HepG2 (cell line): ENCODE data around the gene CELF2. TPM values are rescaled to one million over a fixed set of nuclear protein-coding genes. Genes with fewer than 3 reads are reported as not detected.

Experiments
- ATAC-seq: fragments of 200-7000 bp; cut with Tn5 transposase; 3 replicates; pipeline ENCODE4 v1.9.1; 2020; ENCODE audit warnings: mild to moderate bottlenecking, moderate library complexity
- BruUV-seq: library from RNA; stranded (reverse); fragments of 400-500 nt; replicated peaks from 2 replicates; lab custom pipeline; 2021; lab: Mats Ljungman, UMichigan
- CTCF ChIA-PET: fragments of 300-600 bp; formaldehyde crosslinking; extraction: SDS; loops from one replicate; lab custom pipeline; 2021; ENCODE audit warnings: low total read pairs, inconsistent platforms, low intra/inter-chr PET ratio; lab: Yijun Ruan, JAX
- POLR2A ChIA-PET: fragments of 350-600 bp; sonication (Branson Sonifier 250); formaldehyde crosslinking; loops from one replicate; lab custom pipeline; 2020; ENCODE audit warnings: antibody characterized with exemption, inconsistent platforms; lab: Yijun Ruan, JAX
- DNase-seq: peaks from one replicate; pipeline ENCODE4 v3.0.0-alpha.2; 2015; ENCODE audit warnings: low spot score
- FAIRE-seq: peaks from 3 replicates; lab custom pipeline; 2011; peaks lifted over from hg19 to GRCh38; lab: Jason Lieb, UNC
- H2AFZ ChIP-seq: one replicate; pipeline ENCODE4 v1.6.1; 2011; ENCODE audit warnings: low read length, inconsistent platforms
- H3K27ac ChIP-seq: fragments of 300-600 bp; 3 replicates; pipeline ENCODE4 v1.8.0; 2011; ENCODE audit warnings: mixed run types, mild to moderate bottlenecking, mixed read lengths, low read length, inconsistent platforms; ENCODE audit not compliant: insufficient read depth; ENCODE audit errors: extremely low read length
- H3K27me3 ChIP-seq, 2 experiments: fragments of 200-600 bp in 1 of 2; 2 replicates in 1 of 2; 3 replicates in 1 of 2; pipeline versions ENCODE4 v1.6.0 to v1.8.0; 2011; ENCODE audit warnings: low read length in 2 of 2, mild to moderate bottlenecking in 2 of 2, moderate library complexity in 2 of 2, inconsistent platforms in 1 of 2; ENCODE audit not compliant: insufficient read depth in 2 of 2, control insufficient read depth in 1 of 2
- H3K36me3 ChIP-seq, 2 experiments: fragments of 200-600 bp in 1 of 2; replicated peaks in 1 of 2; 2 replicates in 1 of 2; 3 replicates in 1 of 2; pipeline versions ENCODE4 v1.5.1 to v1.8.0; 2011; ENCODE audit warnings: low read length in 2 of 2, inconsistent platforms in 1 of 2; ENCODE audit not compliant: insufficient read depth in 2 of 2, control insufficient read depth in 1 of 2
- H3K4me1 ChIP-seq: 2 replicates; pipeline ENCODE4 v1.5.1; 2012; ENCODE audit warnings: low read length, inconsistent platforms; ENCODE audit not compliant: insufficient read depth
- H3K4me2 ChIP-seq: 2 replicates; pipeline ENCODE4 v1.6.0; 2011; ENCODE audit warnings: low read depth, low read length, inconsistent platforms
- H3K4me3 ChIP-seq, 3 experiments: fragments of 200-600 bp in 1 of 3; sonication (generic), shearing (Covaris generic) in 1 of 3; replicated peaks in 1 of 3; 2 replicates each; pipeline ENCODE4 v1.5.1; 2011 to 2016; ENCODE audit warnings: low read length in 3 of 3, inconsistent platforms in 2 of 3, low read depth in 2 of 3, mild to moderate bottlenecking in 2 of 3, control low read depth in 1 of 3, mixed read lengths in 1 of 3; ENCODE audit not compliant: insufficient read depth in 1 of 3
- H3K79me2 ChIP-seq: one replicate; pipeline ENCODE4 v1.6.1; 2011; ENCODE audit warnings: low read length, inconsistent platforms; ENCODE audit not compliant: insufficient read depth
- H3K9ac ChIP-seq: 2 replicates; pipeline ENCODE4 v1.6.0; 2011; ENCODE audit warnings: mild to moderate bottlenecking, low read depth, low read length, inconsistent platforms; ENCODE audit not compliant: insufficient read depth
- H3K9me3 ChIP-seq: 2 replicates; pipeline ENCODE4 v1.5.1; 2012; ENCODE audit warnings: mild to moderate bottlenecking, low read length
- H4K20me1 ChIP-seq: 2 replicates; pipeline ENCODE4 v1.6.0; 2011; ENCODE audit warnings: inconsistent platforms, mild to moderate bottlenecking, low read length, moderate library complexity; ENCODE audit not compliant: insufficient read depth
- FOXA3 ChIP-seq: IDR thresholded peaks from 2 replicates; pipeline ENCODE4 v1.6.1; 2016; ENCODE audit warnings: missing genetic modification reagents, missing compliant biosample characterization
- GPN1 ChIP-seq: sonication (generic); formaldehyde crosslinking; IDR thresholded peaks from 2 replicates; pipeline ENCODE4 v1.5.1; 2020; ENCODE audit warnings: missing genetic modification reagents, borderline replicate concordance
- NCOR1 ChIP-seq: fragments of 200-600 bp; sonication (generic); IDR thresholded peaks from 2 replicates; pipeline ENCODE4 v1.7.0; 2017; ENCODE audit warnings: antibody characterized with exemption, low read length, borderline replicate concordance
- YEATS2 ChIP-seq: sonication (generic); formaldehyde crosslinking; IDR thresholded peaks from 2 replicates; pipeline ENCODE4 v1.4.0; 2020; ENCODE audit warnings: missing genetic modification reagents, borderline replicate concordance
- ZNF205 ChIP-seq: IDR thresholded peaks from 2 replicates; pipeline ENCODE4 v1.6.1; 2018; ENCODE audit warnings: missing biosample characterization, missing genetic modification reagents
- ZNF441 ChIP-seq: sonication (generic); formaldehyde crosslinking; IDR thresholded peaks from 2 replicates; pipeline ENCODE4 v1.7.0; 2021; ENCODE audit warnings: missing genetic modification reagents, borderline replicate concordance
- WGBS: methylation state at CpG from one replicate; pipeline ENCODE4 v1.1.6; 2017; ENCODE audit warnings: low lambda C conversion rate; 5-methylcytosine and 5-hydroxymethylcytosine counted together
- in situ Hi-C: cut with HindIII; loops from 2 replicates; pipeline ENCODE4 v1.10.0; 2017; ENCODE audit warnings: low pct_unique_long_range_greater_than_20kb; ENCODE audit not compliant: extremely low pct_ligation_motif_present
- intact Hi-C: fragments of 100-400 bp; cut with micrococcal nuclease; formaldehyde crosslinking; loops from one replicate; pipeline ENCODE4 v1.10.0; 2022; ENCODE audit not compliant: unreplicated experiment
- polyA plus RNA-seq, 8 experiments: library from polyadenylated mRNA; depleted of rRNA in 3 of 8; stranded (reverse) in 7 of 8; unstranded in 1 of 8; fragments of >200 nt; fragmentation: Illumina TruSeq in 4 of 8; extraction: Trizol in 4 of 8; gene quantifications; 2 replicates each; pipeline versions ENCODE4 v1.2.1 to v1.2.3, GENCODE V29; 2011 to 2016; ENCODE audit warnings: low read depth in 4 of 8, missing spikeins in 1 of 8, mixed read lengths in 1 of 8; ENCODE audit not compliant: insufficient read depth in 1 of 8
- total RNA-seq, 5 experiments: library from RNA; depleted of rRNA; stranded (reverse); fragments of >200 nt; fragmentation: Illumina TruSeq; extraction: Trizol; gene quantifications; 2 replicates each; pipeline ENCODE4 v1.2.3, GENCODE V29; 2016; ENCODE audit warnings: low read depth in 1 of 5

The CELF2 gene
- total and polyA plus RNA-seq, 2 of the 13 experiments (the other 11 are each of a cell fraction or from before 2014, with no cell fraction given), result not detected

GRCh38 chr10:11066520-11066919 is 48.8 kb downstream of the CELF2 start:
- H3K27me3 ChIP-seq, result peaks cover 0 to 4% of the 10 kb centered on the region in 2 experiments; a peak in 1 of 5 replicates
- H3K4me1 ChIP-seq, result no peaks in the 10 kb centered on the region
- no peak overlapping the region for H2AFZ ChIP-seq
- no peaks in the 10 kb centered on the region for H3K36me3 ChIP-seq
- intact Hi-C loops, result no loop called here
- FAIRE-seq (no peak), ATAC-seq (no peak), DNase-seq (no peak)
- no peaks in the 10 kb centered on the region for H4K20me1 ChIP-seq
- H3K9ac ChIP-seq, result no peak overlapping the region
- no TSS peak for BruUV-seq
- ChIA-PET CTCF (no interaction called here), POLR2A (no interaction called here)
- H3K79me2 ChIP-seq, result no peaks in the 10 kb centered on the region
- in situ Hi-C loops, result no loop called here
- WGBS, result 0% methylated on average over 4 of the region's 4 CpGs
- H3K4me3 ChIP-seq, result no peak overlapping the region
- no peak for TF ChIP-seq NCOR1
- TF ChIP-seq FOXA3 (CRISPR knock-in tag), result no peak
- no peak for TF ChIP-seq YEATS2
- no peak for TF ChIP-seq GPN1 (CRISPR knock-in tag)
- no peak for TF ChIP-seq ZNF441 (CRISPR knock-in tag)
- H3K27ac ChIP-seq, result no peak overlapping the region
- H3K9me3 ChIP-seq, result no peaks in the 10 kb centered on the region; the same call in 1 of the 2 replicates
- H3K4me2 ChIP-seq, result no peak overlapping the region

- 5% methylated on average over 4 of the region's 4 CpGs for WGBS
- no peak for TF ChIP-seq ZNF205 (CRISPR knock-in tag)
- POLR2A ChIA-PET, result no interaction called here
- Histone ChIP-seq H3K27me3 (peaks cover 0 to 4% of the 10 kb centered on the region in 2 experiments; a peak in 2 of 5 replicates), H3K9me3 (no peaks in the 10 kb centered on the region), H3K4me3 (no peak overlapping the region), H3K9ac (no peak overlapping the region), H3K4me2 (no peak overlapping the region), H3K36me3 (no peaks in the 10 kb centered on the region), H4K20me1 (no peaks in the 10 kb centered on the region), H3K27ac (no peak overlapping the region), H3K4me1 (no peaks in the 10 kb centered on the region), H3K79me2 (no peaks in the 10 kb centered on the region), H2AFZ (no peak overlapping the region)
- CTCF ChIA-PET, result no interaction called here
- in situ Hi-C loops (no loop called here), intact Hi-C loops (no loop called here)
- DNase-seq, result no peak
- FAIRE-seq, result no peak
- no TSS peak for BruUV-seq
- ATAC-seq, result no peak
These were observed 51.4 kb downstream of the CELF2 start for GRCh38 chr10:11068861-11069633.
